Activated naive CD4-positive, alpha-beta T cell treated with anti-CD3 and anti-CD28 coated beads for 36 hours (primary cell): ENCODE results near the gene ICAM3. TPM values are rescaled to one million over a fixed set of nuclear protein-coding genes. Genes with fewer than 3 reads are reported as not detected.
A peak's percentile ranks its signal among the peaks of the same experiment; 100 is the strongest.
"Not testable (repeated sequence)": the region's sequence is repeated elsewhere in the genome, so short reads cannot be mapped to it uniquely, and the experiment has no call there.

Experiments used
- CTCF ChIA-PET: fragments of 350-600 bp; sonication (Branson Sonifier 250); formaldehyde crosslinking; loops from one replicate; lab custom pipeline; 2021; ENCODE audit warnings: antibody characterized with exemption; lab: Charles Lee
- DNase-seq: peaks from one replicate; pipeline ENCODE4 v3.0.0-alpha.2; 2020
- H3K27ac Mint-ChIP-seq: one replicate; pipeline ENCODE4 v1.8.0; 2021; ENCODE audit warnings: mild to moderate bottlenecking, mixed read lengths
- H3K27me3 Mint-ChIP-seq: one replicate; pipeline ENCODE4 v1.8.0; 2021; ENCODE audit warnings: low read depth, mixed read lengths
- H3K36me3 Mint-ChIP-seq: one replicate; pipeline ENCODE4 v1.8.0; 2021; ENCODE audit warnings: low read depth, mixed read lengths
- H3K4me1 Mint-ChIP-seq: one replicate; pipeline ENCODE4 v1.8.0; 2021; ENCODE audit warnings: low read depth, mixed read lengths
- H3K4me3 Mint-ChIP-seq: one replicate; pipeline ENCODE4 v1.8.0; 2021; ENCODE audit warnings: mild to moderate bottlenecking, moderate library complexity, mixed read lengths
- H3K9me3 Mint-ChIP-seq: one replicate; pipeline ENCODE4 v1.8.0; 2021; ENCODE audit warnings: mixed read lengths
- intact Hi-C: fragments of 100-400 bp; cut with micrococcal nuclease; formaldehyde crosslinking; loops from one replicate; pipeline ENCODE4 v1.15.1; 2023
- total RNA-seq, 2 experiments: library from RNA; stranded (reverse); gene quantifications; one replicate each; pipeline ENCODE4 v1.2.3, GENCODE V29; 2021

The ICAM3 gene, protein sequence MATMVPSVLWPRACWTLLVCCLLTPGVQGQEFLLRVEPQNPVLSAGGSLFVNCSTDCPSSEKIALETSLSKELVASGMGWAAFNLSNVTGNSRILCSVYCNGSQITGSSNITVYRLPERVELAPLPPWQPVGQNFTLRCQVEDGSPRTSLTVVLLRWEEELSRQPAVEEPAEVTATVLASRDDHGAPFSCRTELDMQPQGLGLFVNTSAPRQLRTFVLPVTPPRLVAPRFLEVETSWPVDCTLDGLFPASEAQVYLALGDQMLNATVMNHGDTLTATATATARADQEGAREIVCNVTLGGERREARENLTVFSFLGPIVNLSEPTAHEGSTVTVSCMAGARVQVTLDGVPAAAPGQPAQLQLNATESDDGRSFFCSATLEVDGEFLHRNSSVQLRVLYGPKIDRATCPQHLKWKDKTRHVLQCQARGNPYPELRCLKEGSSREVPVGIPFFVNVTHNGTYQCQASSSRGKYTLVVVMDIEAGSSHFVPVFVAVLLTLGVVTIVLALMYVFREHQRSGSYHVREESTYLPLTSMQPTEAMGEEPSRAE
- 100 to 1,000 TPM; 109 to 114 TPM for total RNA-seq

DNA sequence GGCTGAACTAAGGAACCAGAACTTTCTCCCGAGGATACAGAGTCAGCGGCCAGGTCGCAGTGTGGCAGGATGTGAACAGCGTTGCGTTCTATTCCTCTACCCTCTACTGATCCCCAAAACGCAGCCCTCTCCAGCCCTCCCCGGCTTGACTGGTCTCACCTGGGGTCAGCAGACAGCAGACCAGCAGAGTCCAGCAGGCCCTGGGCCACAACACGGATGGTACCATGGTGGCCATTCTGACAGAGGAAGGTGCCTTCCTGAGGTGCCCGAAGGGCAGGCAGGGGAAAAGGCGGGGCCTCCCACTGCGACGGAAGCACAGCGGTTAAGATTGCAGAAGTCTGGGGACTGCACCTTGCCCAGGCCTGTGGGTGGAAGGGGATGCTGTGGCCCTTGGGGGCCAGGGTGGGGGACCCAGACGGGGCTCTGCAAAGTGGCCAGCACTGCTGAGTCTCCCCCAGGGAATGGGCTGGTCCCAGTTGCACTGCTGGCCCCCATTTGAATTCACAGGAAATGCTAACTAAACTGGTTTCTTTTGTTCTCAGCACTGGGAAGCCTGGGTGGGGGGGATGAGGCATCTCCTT is at the start of gene ICAM3:
ICAM3 (minus strand) TSS at position 245 of the 581 bp plus-strand sequence; CDS start at position 235, 10 bp downstream.
- intact Hi-C loops, result loop anchor here (10.0 kb wide), 3 partner anchors 145 to 625 kb away; partner anchors contain the start of genes ANGPTL6, DNMT1, PPAN and SMARCA4

DNA sequence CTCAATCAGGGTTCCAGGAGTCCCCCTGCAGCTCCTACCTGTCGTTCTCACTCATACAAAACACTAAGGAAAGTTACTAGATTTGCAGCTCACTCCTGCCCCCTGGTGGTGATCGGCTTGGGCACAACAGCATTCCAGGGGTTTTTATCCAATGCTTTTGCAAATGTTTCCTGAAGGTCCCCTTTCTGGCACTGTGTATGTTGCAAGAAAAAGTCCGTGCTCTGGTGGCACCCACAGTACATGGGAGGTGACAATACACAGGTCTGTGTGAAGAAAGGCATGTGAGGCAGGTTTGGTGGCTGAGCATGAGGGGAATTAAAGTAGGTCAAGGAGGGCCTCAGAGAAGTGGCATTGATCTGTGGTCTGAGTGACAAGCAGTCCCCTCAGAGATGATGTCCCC is 49.5 kb upstream of the ICAM3 start:
- intact Hi-C loops, result loop anchor here (1.0 to 10.0 kb wide), 3 partner anchors 47 to 194 kb away; partner anchors contain the start of gene DNMT1
- H3K36me3 Mint-ChIP-seq, result peaks cover 11% of the 10 kb centered on the region
- H3K27me3 Mint-ChIP-seq, result no peaks in the 10 kb centered on the region
- no peaks in the 10 kb centered on the region for H3K4me1 Mint-ChIP-seq
- CTCF ChIA-PET, result interaction anchor here (0.6 to 4.3 kb wide), 24 partner anchors 9 to 191 kb away, joined by 3 to 85 read pairs (median 6); partner anchors contain the start of genes CDC37, ICAM1, ICAM4 and ICAM5
- H3K4me3 Mint-ChIP-seq, result no peak overlapping the region
- DNase-seq, result peak; percentile 91
- H3K27ac Mint-ChIP-seq, result no peak overlapping the region
- H3K9me3 Mint-ChIP-seq, result no peaks in the 10 kb centered on the region

More for the DNA sequence above, at the start of gene ICAM3:
- Mint-ChIP-seq H3K27ac (peak within 1 kb of the TSS; percentile 95), H3K4me1 (peaks cover 34% of the 10 kb centered on the region), H3K4me3 (peak within 1 kb of the TSS; percentile 83), H3K27me3 (no peaks in the 10 kb centered on the region), H3K9me3 (no peaks in the 10 kb centered on the region), H3K36me3 (peaks cover 5% of the 10 kb centered on the region)
- CTCF ChIA-PET, result interaction anchor here (0.6 to 1.5 kb wide), 4 partner anchors 33 to 240 kb away, joined by 3 to 7 read pairs (median 6); no protein-coding TSS in a partner anchor
- peak; percentile 88 for DNase-seq

DNA sequence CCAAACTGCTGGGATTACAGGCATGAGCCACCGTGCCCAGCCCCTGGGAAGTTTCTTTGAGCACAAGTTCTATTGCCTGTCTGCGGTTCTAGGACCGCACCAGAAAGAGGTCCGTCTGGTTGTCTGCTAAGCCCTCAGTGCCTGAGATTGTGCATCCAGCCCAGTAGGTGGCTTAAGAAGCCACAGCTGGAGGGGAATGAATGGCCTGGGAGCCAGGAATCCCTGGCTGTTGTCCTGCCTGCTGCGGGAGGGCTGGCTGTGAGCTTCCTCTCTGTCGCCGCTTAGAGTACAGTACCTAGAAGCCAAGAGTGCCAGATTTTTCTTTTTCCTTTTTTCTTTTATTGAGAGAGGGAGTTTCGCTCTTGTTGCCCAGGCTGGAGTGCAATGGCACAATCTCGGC is 45.2 kb upstream of the ICAM3 start:
- no peak overlapping the region for H3K27ac Mint-ChIP-seq
- intact Hi-C loops, result loop anchor here (10.0 kb wide), 1 partner anchor 190 kb away; the partner anchor contains the start of gene DNMT1
- H3K4me3 Mint-ChIP-seq, result no peak overlapping the region
- no peak for DNase-seq
- H3K27me3 Mint-ChIP-seq, result no peaks in the 10 kb centered on the region
- H3K9me3 Mint-ChIP-seq, result no peaks in the 10 kb centered on the region
- peaks cover 5% of the 10 kb centered on the region for H3K36me3 Mint-ChIP-seq
- peaks cover 8% of the 10 kb centered on the region for H3K4me1 Mint-ChIP-seq
- CTCF ChIA-PET, result interaction anchor here (0.5 to 1.1 kb wide), 2 partner anchors 87 to 115 kb away, joined by 3 to 5 read pairs; no protein-coding TSS in a partner anchor

DNA sequence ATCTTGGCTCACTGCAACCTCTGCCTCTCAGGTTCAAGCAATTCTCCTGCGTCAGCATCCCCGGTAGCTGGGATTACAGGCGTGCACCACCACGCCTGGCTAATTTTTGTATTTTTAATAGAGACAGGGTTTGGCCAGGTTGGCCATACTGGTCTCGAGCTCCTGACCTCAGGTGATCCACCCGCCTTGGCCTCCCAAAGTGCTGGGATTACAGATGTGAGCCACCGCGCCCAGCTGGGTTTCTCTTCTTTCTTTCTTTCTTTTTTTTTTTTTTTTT is 43.7 kb upstream of the ICAM3 start:
- not testable (repeated sequence) for H3K4me3 Mint-ChIP-seq, H3K27me3 Mint-ChIP-seq, H3K27ac Mint-ChIP-seq, DNase-seq, H3K9me3 Mint-ChIP-seq
- CTCF ChIA-PET, result interaction anchor here (0.6 to 1.1 kb wide), 4 partner anchors 103 to 254 kb away, joined by 3 to 4 read pairs (median 3); no protein-coding TSS in a partner anchor
- peaks cover 18% of the 10 kb centered on the region for H3K4me1 Mint-ChIP-seq
- peaks cover 12% of the 10 kb centered on the region for H3K36me3 Mint-ChIP-seq
- intact Hi-C loops, result loop anchor here (10.0 kb wide), 1 partner anchor 188 kb away; the partner anchor contains the start of gene DNMT1

DNA sequence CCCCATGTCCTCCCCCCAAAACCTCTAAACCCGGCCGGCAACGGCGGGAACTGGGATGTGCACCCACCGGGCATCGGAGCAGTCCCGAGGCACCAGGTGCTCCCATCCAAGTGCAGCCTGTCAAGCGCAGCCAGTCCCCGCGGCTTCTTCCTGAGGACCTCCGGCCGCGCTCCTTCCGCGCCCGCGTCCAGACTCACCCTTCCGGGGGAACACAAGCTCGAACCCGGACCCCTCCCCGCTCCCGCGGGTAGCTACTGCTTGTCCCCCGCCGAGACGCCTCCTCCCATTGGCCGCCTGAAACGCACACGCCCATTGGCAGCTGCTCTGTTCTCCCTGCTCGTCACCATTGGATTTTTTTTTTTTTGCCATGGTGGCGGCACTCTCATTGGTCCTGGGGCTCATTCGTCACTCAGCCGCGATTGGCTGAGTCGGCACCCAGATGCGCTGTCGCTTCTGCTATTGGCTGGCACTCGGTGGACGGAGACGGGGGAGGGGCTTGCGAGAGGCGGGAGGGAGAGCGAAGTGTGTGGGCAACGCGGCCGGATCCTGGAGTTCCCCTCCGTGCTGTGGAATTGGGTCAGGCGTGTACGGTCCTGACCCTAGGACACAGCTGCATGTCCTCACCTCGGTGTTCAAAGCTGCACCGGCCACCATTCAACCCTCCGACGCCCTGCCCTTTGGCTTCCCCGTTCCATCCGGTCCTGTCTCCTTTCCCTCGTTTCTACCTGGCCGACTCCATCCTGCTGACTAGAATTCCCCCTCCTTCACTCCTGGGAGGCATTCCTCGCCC is 41.1 kb upstream of the ICAM3 start, which contains the start of gene TYK2:
TYK2 (minus strand) TSS at position 260 of the 790 bp plus-strand sequence. CDS start 2,166 bp downstream, outside the sequence.
- Mint-ChIP-seq H3K4me1 (peaks cover 19% of the 10 kb centered on the region), H3K27me3 (no peaks in the 10 kb centered on the region), H3K36me3 (peaks cover 18% of the 10 kb centered on the region), H3K4me3 (peak within 1 kb of the TSS; percentile 87), H3K9me3 (no peaks in the 10 kb centered on the region), H3K27ac (peak within 1 kb of the TSS; percentile 91)
- peak; percentile 97 for DNase-seq
- CTCF ChIA-PET, result interaction anchor here (0.6 to 4.4 kb wide), 9 partner anchors 9 to 122 kb away, joined by 3 to 18 read pairs (median 3); partner anchors contain the start of gene ICAM1
- intact Hi-C loops, result loop anchor here (1.0 to 10.0 kb wide), 5 partner anchors 47 to 186 kb away; partner anchors contain the start of genes DNMT1, ICAM1 and RAVER1

DNA sequence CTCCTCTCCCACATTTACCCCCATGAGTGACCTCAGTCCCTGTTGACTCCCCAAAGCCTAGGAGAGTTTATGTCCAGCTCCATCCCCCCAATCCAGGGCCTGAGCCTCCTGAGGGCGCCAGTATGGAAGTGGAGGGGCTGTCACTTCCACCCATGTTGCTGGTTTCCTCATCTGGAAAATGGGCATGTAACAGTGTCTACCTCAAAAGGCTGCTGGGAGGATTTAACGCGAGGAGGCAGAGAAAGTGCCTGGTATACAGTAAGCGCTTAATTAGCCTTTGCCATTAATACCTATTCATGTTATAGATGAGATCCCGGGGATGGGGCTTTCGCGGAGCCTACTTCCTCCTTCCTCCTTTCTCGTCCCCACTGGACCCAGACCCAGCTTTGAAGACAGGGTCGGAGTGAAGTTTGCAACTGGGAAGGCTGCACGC is 40.5 kb upstream of the ICAM3 start:
- Mint-ChIP-seq H3K27me3 (no peaks in the 10 kb centered on the region), H3K4me3 (peak overlapping the region; percentile 87), H3K9me3 (no peaks in the 10 kb centered on the region), H3K27ac (peak overlapping the region; percentile 91), H3K36me3 (peaks cover 21% of the 10 kb centered on the region), H3K4me1 (peaks cover 20% of the 10 kb centered on the region)
- DNase-seq, result no peak
- intact Hi-C loops, result loop anchor here (1.0 to 10.0 kb wide), 5 partner anchors 47 to 185 kb away; partner anchors contain the start of genes DNMT1, ICAM1 and RAVER1
- CTCF ChIA-PET, result interaction anchor here (0.6 to 4.4 kb wide), 7 partner anchors 9 to 121 kb away, joined by 3 to 18 read pairs (median 3); partner anchors contain the start of gene ICAM1

DNA sequence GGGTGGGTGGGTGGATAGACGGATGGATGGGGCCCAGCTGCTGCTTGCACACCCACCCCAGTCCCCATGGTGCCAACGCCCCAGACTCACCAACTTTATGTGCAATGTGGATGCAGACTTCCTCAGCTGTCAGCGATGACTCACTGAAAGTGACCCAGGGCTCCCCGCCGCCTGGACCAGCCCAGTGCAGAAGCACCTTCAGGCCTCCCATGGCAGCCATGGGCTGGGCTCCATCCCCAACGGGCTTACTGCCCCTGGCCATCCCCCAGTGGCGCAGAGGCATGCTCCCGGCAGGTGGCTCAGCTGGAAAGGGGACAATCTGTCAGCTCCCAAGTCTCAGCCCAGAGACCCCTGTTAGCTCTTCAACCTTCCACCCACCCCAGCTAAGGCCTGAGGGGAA is 38.7 kb upstream of the ICAM3 start:
- Mint-ChIP-seq H3K9me3 (no peaks in the 10 kb centered on the region), H3K27me3 (no peaks in the 10 kb centered on the region), H3K27ac (no peak overlapping the region), H3K36me3 (peaks cover 28% of the 10 kb centered on the region), H3K4me1 (peaks cover 22% of the 10 kb centered on the region), H3K4me3 (no peak overlapping the region)
- DNase-seq, result no peak
- intact Hi-C loops, result no loop called here
- CTCF ChIA-PET, result interaction anchor here (0.6 to 4.4 kb wide), 2 partner anchors 11 to 64 kb away, joined by 4 to 18 read pairs; no protein-coding TSS in a partner anchor

DNA sequence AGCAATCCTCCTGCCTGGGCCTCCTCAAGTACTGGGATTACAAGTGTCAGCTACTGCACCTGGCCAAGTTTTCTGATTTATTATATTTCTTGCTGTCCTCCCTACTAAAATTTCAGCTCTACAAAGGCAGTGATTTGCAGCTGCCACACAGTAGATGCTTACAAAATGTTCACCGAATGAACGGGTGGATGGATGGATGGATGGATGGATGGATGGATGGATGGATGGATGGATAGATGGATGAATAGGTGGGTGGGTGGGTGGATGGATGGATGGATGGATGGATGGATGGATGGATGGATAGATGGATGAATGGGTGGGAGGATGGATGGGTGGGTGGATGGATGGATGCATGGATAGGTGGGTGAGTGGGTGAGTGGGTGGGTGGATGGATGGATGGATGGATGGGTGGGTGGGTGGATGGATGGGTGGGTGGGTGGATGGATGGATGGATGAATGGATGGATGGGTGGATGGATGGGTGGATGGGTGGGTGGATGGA is 37.8 kb upstream of the ICAM3 start:
- H3K27me3 Mint-ChIP-seq, DNase-seq, H3K27ac Mint-ChIP-seq, H3K4me3 Mint-ChIP-seq, H3K9me3 Mint-ChIP-seq, intact Hi-C loops: not testable (repeated sequence)
- CTCF ChIA-PET, result interaction anchor here (0.6 to 4.4 kb wide), 2 partner anchors 12 to 108 kb away, joined by 3 to 18 read pairs; no protein-coding TSS in a partner anchor
- peaks cover 28% of the 10 kb centered on the region for H3K36me3 Mint-ChIP-seq
- H3K4me1 Mint-ChIP-seq, result peaks cover 22% of the 10 kb centered on the region

DNA sequence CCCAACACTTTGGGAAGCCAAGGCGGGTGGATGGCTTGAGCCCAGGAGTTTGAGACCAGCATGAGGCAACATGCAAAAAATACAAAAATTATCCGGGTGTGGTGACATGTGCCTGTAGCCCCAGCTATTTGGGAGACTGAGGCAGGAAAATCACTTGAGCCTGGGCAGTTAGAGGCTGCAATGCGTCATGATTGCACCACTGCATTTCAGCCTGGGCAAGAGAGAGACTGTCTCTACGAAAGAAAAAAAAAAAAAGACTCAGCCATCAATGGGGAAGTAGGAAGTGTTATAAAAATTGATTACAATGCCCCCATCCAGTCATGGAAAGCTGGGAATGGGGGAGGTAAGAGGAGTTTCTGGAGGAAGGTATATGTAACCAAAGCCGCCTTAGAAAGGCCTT is 35.5 kb upstream of the ICAM3 start:
- intact Hi-C loops, result no loop called here
- Mint-ChIP-seq H3K9me3 (no peaks in the 10 kb centered on the region), H3K27ac (no peak overlapping the region), H3K27me3 (no peaks in the 10 kb centered on the region), H3K4me1 (peaks cover 17% of the 10 kb centered on the region), H3K4me3 (no peak overlapping the region), H3K36me3 (peaks cover 26% of the 10 kb centered on the region)
- CTCF ChIA-PET, result interaction anchor here (0.6 to 1.0 kb wide), 4 partner anchors 17 to 196 kb away, joined by 3 to 5 read pairs (median 4); no protein-coding TSS in a partner anchor
- no peak for DNase-seq

DNA sequence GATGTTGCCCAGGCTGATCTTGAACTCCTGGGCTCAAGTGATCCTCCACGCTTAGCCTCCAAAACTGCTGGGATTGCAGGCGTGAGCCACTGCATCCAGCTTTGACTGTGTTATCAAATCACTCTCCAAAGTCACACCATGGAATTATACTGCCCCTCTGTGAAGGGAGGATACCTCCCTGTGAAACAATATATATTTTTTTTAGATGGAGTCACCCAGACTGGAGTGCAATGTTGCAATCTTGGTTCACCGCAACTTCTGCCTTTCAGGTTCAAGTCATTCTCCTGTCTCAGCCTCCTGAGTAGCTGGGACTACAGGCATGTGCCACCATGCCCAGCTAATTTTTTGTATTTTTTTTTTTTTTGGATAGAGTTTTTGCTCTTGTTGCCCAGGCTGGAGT is 33.3 kb upstream of the ICAM3 start:
- H3K9me3 Mint-ChIP-seq, result no peaks in the 10 kb centered on the region
- H3K27me3 Mint-ChIP-seq, result no peaks in the 10 kb centered on the region
- CTCF ChIA-PET, result interaction anchor here (1.1 kb wide), 1 partner anchor 32 kb away, joined by 6 read pairs; no protein-coding TSS in a partner anchor
- H3K4me3 Mint-ChIP-seq, result no peak overlapping the region
- peaks cover 3% of the 10 kb centered on the region for H3K4me1 Mint-ChIP-seq
- intact Hi-C loops, result no loop called here
- peaks cover 23% of the 10 kb centered on the region for H3K36me3 Mint-ChIP-seq
- H3K27ac Mint-ChIP-seq, result no peak overlapping the region
- no peak for DNase-seq
